Stimulated activated naive CD8-positive, alpha-beta T cell treated with anti-CD3 and anti-CD28 coated beads, Interleukin-15, Interleukin-2, amounts not matched to agents 100 ng/mL and 50 ng/mL, for 24 hours (primary cell): Measurements from ENCODE around the gene RERE.

Source experiments
- H3K27ac Mint-ChIP-seq: one replicate; pipeline ENCODE4 v1.8.0; 2021; ENCODE audit warnings: mild to moderate bottlenecking, mixed read lengths
- H3K27me3 Mint-ChIP-seq: one replicate; pipeline ENCODE4 v1.8.0; 2021; ENCODE audit warnings: mixed read lengths
- H3K36me3 Mint-ChIP-seq: one replicate; pipeline ENCODE4 v1.8.0; 2021; ENCODE audit warnings: low read depth, mixed read lengths
- H3K4me1 Mint-ChIP-seq: one replicate; pipeline ENCODE4 v1.8.0; 2021; ENCODE audit warnings: low read depth, mixed read lengths
- H3K4me3 Mint-ChIP-seq: one replicate; pipeline ENCODE4 v1.8.0; 2021; ENCODE audit warnings: mild to moderate bottlenecking, mixed read lengths
- H3K9me3 Mint-ChIP-seq: one replicate; pipeline ENCODE4 v1.8.0; 2021; ENCODE audit warnings: mixed read lengths

RERE gene

DNA sequence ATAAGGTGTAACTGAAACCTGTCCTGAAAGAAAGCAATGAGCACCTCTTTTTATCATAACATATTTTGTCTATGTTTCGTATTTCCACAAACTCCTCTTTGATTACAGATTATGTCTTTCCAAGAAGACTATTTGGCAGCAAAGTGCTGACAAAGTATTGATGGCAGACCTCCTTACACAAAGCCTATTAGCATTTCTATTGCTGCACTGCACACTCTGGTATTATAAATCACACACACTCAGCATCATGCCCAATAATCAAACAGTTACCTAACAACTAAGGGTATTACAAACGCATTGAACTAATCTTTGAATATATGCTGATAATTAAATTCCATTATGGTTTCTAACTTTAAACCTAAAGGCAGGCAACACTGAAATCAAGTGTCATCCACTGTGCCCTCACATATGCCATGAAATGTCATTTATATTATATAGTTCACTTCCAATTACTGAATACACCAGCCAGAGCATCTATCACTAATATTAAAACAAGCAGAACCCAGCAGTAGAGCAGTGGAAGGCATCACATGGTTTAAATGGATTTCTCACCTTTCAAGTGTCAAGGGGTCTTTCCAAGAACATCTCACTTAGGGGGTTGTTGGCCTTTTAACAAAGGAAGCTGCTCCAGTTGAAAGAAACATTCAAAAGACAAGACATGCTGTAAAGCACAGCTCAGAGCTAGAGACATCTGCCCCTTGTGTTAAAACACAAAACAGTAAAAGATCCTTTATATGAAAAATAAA lies 239.1 kb downstream of the RERE start:
- Mint-ChIP-seq H3K27ac (no peak overlapping the region), H3K4me1 (no peaks in the 10 kb centered on the region), H3K27me3 (no peaks in the 10 kb centered on the region), H3K9me3 (no peaks in the 10 kb centered on the region), H3K4me3 (no peak overlapping the region), H3K36me3 (peaks cover 8% of the 10 kb centered on the region)

DNA sequence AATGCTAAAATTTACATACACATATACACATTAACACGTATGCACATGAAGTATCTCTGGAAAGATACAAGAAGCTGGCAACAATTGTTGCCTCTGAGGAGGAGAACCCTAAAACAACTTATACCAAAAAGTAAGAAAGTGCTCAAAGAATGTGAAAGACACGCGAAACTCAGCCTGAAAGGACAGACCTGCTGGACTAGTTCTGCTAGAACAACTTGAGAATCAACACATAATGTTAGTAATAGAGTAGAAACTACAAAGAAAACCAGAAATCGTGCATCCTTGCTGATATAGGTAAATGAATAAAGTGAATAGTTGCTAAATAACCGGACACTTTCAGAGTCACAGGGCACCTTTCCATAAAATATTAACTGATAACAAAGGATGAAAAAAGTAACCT lies 242.5 kb downstream of the RERE start:
- H3K4me3 Mint-ChIP-seq: no peak overlapping the region
- H3K27ac Mint-ChIP-seq: no peak overlapping the region
- H3K9me3 Mint-ChIP-seq: no peaks in the 10 kb centered on the region
- peaks cover 4% of the 10 kb centered on the region for H3K4me1 Mint-ChIP-seq
- peaks cover 5% of the 10 kb centered on the region for H3K36me3 Mint-ChIP-seq
- H3K27me3 Mint-ChIP-seq: no peaks in the 10 kb centered on the region

DNA sequence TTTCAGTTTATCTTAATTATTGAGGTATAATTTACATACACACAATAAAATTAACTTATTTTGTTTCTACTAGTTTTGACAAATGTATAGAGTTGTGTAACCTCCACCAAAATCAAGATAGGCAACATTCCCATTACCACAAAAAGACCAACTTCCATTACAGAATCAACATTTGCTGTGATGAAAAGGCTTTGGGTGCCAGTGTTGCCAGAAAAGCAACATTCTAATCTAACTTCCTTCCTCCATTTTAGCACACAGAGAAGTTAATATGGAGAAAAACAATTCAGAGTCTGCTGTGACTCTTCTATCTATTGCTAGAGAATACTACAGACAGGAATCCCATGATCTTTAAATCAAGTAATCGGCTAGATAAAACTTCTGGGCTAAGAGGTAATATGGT lies 245.3 kb downstream of the RERE start:
- Mint-ChIP-seq H3K4me3 (no peak overlapping the region), H3K4me1 (peaks cover 4% of the 10 kb centered on the region), H3K27me3 (no peaks in the 10 kb centered on the region), H3K9me3 (no peaks in the 10 kb centered on the region), H3K36me3 (peaks cover under 1% of the 10 kb centered on the region), H3K27ac (no peak overlapping the region)

DNA sequence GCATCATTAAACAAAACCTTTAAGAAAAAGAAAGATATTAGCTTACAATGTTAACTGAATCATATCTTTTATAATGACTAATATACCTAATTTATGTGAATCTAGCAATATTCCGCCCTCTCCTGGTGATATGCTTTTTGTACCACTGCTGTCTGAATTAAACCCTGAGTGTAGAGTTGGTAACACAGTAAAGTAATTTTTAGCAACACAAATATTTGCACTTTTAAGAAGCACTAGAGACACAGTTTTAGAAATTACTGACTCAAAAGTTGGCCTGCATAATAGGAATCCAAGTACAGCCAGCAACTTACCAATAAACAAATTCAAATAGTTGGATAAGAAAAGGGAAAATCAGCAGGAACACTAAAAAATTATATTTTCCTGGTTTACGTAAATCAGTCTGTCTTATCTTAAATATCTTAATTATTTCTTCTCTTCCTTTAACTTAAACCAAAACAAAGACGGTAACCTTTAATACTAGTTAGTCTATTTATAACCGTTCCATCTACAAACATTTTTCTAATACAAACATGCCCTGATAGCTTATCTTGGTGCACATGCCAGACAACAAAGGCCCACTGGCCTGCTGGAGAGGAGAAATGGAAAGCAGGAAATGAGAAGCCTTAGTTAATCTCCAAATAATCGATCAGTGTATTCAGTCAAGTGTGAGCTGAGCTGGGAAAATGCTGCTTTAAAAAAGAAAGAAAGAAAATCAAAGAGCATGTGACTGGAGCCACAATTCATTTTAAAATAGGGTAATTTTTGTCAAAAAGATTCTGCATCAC lies 246.0 kb downstream of the RERE start:
- Mint-ChIP-seq H3K9me3 (no peaks in the 10 kb centered on the region), H3K36me3 (no peaks in the 10 kb centered on the region), H3K27me3 (no peaks in the 10 kb centered on the region), H3K4me1 (peaks cover 4% of the 10 kb centered on the region), H3K4me3 (no peak overlapping the region), H3K27ac (no peak overlapping the region)

DNA sequence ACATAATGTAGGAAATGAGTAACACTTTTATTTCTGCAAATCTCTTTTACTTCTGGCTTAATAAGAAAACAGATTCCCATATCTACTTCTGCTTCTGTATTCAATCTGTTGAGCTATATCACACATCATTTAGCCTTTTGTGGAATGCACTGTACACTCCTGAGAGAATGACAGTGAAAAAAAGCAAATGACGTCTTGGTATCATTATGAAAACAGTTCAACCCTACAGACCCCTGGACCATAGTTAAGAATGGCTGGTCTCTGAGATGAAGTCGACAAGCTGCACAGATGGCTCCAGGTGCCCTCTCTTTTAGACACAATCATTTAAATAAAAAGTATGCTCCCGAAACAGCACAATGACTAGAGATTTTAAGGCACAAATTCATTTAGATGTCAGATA lies 247.0 kb downstream of the RERE start:
- Mint-ChIP-seq H3K27ac (no peak overlapping the region), H3K27me3 (no peaks in the 10 kb centered on the region)

DNA sequence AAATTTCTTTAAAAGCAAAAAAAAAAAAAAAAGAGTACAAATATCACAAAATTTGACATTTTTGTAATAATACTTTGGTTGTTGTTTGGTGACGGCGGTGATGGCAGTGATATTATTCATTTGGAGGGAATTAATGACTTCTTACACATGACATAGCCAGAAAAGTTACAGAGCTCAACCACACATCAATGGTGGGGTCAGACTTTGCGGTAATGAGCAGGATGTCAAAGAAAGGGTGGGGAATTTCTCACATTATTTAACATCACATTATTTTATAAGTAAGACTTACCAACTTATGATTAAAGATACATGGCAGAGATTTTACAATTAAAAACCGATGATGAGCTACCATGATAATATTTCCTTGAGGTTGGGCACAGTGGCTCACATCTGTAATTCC lies 248.2 kb downstream of the RERE start:
- Mint-ChIP-seq H3K27ac (no peak overlapping the region), H3K4me1 (peaks cover 9% of the 10 kb centered on the region)

More for the DNA sequence above, 247.0 kb downstream of the RERE start:
- H3K36me3 Mint-ChIP-seq: no peaks in the 10 kb centered on the region
- H3K9me3 Mint-ChIP-seq: no peaks in the 10 kb centered on the region
- no peak overlapping the region for H3K4me3 Mint-ChIP-seq
- H3K4me1 Mint-ChIP-seq: peaks cover 9% of the 10 kb centered on the region

DNA sequence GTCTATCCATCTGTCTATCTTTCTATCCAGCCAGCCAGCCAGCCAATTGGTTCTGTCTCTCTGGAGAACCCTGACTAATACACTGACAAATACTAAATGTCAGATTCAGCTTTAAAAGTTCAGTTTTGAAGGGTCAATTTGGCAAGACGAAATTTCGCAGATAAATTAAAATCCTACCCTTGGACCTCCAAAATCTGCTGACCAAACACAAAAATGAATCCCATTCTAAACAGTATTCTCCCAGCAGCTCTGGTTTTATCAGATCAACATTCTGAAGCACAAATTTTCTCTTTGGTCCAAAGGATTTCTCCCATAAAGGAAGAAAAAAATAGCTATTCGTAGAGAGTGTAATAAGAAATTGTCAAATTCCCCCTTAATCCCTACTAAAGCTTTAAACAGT lies 248.6 kb downstream of the RERE start:
- H3K27ac Mint-ChIP-seq: no peak overlapping the region

More for the DNA sequence above, 248.2 kb downstream of the RERE start:
- Mint-ChIP-seq H3K36me3 (no peaks in the 10 kb centered on the region), H3K27me3 (no peaks in the 10 kb centered on the region), H3K4me3 (no peak overlapping the region), H3K9me3 (no peaks in the 10 kb centered on the region)

DNA sequence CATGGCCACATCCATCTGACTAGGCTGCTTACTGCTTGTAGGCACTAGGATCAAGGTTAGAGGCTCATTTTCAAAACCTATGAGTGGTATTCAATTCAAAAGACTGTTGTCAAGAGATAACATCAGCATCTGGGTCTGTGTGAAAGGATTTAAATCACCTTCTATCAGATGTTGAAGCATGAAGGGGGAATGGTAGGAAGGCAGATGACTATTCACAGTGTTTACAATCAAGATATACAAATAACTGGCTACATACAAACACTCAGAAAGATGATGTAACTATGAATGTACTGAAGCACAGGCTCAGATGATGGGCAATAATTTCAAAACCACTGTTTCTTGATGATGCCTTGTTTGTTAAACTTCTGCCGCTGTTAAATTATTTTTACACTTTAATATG lies 250.3 kb downstream of the RERE start:
- Mint-ChIP-seq H3K36me3 (no peaks in the 10 kb centered on the region), H3K27me3 (no peaks in the 10 kb centered on the region), H3K9me3 (no peaks in the 10 kb centered on the region), H3K4me3 (no peak overlapping the region), H3K27ac (no peak overlapping the region), H3K4me1 (peaks cover 21% of the 10 kb centered on the region)

More for the DNA sequence above, 248.6 kb downstream of the RERE start:
- no peaks in the 10 kb centered on the region for H3K27me3 Mint-ChIP-seq
- peaks cover 9% of the 10 kb centered on the region for H3K4me1 Mint-ChIP-seq
- no peaks in the 10 kb centered on the region for H3K9me3 Mint-ChIP-seq
- H3K36me3 Mint-ChIP-seq: no peaks in the 10 kb centered on the region
- H3K4me3 Mint-ChIP-seq: no peak overlapping the region

DNA sequence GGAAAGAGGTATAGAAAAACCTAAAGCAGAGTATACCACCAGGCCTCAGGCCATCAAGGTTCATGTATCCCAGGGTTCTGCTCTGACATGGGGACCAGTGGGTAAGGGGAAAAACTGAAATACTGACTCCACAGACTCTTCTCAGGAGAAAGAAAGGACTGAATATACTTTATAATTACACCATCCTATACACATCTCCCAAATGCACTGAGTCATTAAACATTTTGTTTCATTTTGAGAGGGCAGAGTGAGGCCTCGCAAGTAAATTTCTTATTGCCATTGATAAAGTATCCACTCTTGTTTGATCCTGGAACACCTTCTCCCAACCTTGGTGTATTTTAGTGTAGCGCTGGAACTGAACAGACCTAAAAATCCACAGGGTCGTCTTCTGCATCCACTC lies 251.6 kb downstream of the RERE start:
- no peaks in the 10 kb centered on the region for H3K36me3 Mint-ChIP-seq
- no peak overlapping the region for H3K4me3 Mint-ChIP-seq
- no peaks in the 10 kb centered on the region for H3K27me3 Mint-ChIP-seq
- H3K27ac Mint-ChIP-seq: no peak overlapping the region
- H3K4me1 Mint-ChIP-seq: peaks cover 25% of the 10 kb centered on the region
- H3K9me3 Mint-ChIP-seq: no peaks in the 10 kb centered on the region

DNA sequence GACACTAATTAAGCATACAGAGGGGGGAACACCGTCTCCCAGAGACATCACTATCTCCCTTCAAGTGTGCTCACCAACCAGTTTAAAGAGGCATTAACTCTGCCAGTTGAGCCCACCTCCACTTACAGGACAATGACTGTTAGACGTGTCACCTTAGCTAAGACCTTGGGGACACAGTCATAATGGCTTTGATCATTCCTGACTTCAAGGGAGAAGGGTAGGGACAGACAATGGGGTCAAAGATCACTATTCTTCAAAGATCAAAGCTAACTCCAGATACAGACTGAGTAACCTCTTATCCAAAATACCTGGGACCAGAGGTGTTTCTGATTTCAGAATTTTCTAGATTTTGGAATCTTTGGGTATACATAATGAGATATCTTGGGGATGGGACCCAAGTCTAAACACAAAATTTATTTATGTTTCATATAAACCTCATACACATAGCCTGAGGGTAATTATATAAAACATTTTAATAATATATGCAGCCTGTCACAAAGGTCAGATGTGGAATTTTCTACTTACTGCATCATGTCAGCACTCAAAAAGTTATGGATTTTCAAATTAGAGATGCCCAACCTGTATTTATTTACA lies 253.4 kb downstream of the RERE start:
- no peaks in the 10 kb centered on the region for H3K36me3 Mint-ChIP-seq
- no peak overlapping the region for H3K27ac Mint-ChIP-seq
- peaks cover 30% of the 10 kb centered on the region for H3K4me1 Mint-ChIP-seq
- H3K27me3 Mint-ChIP-seq: no peaks in the 10 kb centered on the region
- H3K4me3 Mint-ChIP-seq: no peak overlapping the region
- H3K9me3 Mint-ChIP-seq: no peaks in the 10 kb centered on the region

DNA sequence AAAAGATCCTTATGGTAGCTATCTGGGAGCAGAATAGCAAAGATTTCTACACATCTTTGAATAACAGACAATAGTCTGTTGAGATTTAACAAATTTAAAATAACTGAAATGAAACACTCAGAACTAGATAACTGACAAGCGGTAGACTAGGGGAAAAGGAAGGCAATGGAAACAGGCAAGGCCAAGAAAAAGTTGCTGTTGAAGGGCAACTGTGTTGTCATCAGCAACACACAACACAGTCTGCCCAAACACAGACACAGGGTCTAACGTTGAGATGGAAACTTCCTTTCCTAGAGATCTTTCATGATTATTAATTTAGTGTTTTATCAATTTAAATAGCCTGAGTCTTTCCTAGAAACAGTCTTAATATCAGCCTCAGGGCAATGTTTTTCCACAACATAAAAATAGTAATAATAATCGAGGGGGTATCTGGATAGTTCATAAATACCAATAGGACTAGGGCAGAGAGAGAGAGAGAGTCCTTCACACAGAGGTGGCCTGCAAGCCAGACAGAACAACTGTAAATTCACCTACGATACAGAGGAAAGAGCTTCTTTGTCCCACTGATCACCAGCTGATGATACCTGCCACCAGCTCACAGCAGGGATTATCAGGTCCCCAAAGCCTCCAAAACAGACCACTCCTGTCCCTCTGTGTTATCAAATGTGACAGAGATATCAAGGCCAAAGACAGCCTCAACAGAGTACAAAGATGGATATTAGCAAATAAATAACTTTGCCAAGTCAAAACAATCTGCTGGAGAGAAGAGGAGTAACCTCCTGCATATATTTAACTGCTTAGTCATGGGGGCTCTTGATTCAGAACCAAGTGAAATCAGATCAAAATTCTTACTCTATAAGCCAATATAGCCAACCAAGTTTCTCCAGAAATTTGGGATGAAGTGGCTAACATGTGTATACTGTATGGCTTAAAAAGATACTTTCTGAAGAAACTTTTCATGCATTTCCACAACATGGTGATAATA lies 254.3 kb downstream of the RERE start:
- H3K4me1 Mint-ChIP-seq: peaks cover 30% of the 10 kb centered on the region
- H3K27ac Mint-ChIP-seq: peak overlapping the region; percentile 64
- no peaks in the 10 kb centered on the region for H3K27me3 Mint-ChIP-seq
- H3K9me3 Mint-ChIP-seq: no peaks in the 10 kb centered on the region
- H3K36me3 Mint-ChIP-seq: no peaks in the 10 kb centered on the region
- no peak overlapping the region for H3K4me3 Mint-ChIP-seq

DNA sequence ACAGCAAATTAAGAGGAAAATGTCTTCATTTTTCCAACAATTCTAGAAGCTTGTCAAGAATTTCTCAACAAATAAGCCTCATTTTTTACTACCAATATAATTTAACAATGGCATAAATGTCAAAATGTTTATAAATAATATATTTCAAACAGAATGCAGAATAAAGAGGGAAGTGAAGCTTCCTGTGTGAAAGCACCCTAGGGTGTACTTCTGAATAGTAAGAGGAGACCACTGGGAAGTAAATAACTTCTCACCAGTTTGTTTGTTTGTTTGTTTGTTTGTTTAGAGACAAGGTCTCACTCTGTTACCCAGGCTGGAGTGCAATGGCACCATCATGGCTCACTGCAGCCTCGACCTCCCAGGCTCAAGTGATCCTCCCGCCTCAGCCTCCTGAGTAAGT lies 255.2 kb downstream of the RERE start:
- peaks cover 30% of the 10 kb centered on the region for H3K4me1 Mint-ChIP-seq
- H3K4me3 Mint-ChIP-seq: no peak overlapping the region
- peaks cover 3% of the 10 kb centered on the region for H3K36me3 Mint-ChIP-seq
- no peaks in the 10 kb centered on the region for H3K27me3 Mint-ChIP-seq
- H3K9me3 Mint-ChIP-seq: no peaks in the 10 kb centered on the region
- H3K27ac Mint-ChIP-seq: no peak overlapping the region

DNA sequence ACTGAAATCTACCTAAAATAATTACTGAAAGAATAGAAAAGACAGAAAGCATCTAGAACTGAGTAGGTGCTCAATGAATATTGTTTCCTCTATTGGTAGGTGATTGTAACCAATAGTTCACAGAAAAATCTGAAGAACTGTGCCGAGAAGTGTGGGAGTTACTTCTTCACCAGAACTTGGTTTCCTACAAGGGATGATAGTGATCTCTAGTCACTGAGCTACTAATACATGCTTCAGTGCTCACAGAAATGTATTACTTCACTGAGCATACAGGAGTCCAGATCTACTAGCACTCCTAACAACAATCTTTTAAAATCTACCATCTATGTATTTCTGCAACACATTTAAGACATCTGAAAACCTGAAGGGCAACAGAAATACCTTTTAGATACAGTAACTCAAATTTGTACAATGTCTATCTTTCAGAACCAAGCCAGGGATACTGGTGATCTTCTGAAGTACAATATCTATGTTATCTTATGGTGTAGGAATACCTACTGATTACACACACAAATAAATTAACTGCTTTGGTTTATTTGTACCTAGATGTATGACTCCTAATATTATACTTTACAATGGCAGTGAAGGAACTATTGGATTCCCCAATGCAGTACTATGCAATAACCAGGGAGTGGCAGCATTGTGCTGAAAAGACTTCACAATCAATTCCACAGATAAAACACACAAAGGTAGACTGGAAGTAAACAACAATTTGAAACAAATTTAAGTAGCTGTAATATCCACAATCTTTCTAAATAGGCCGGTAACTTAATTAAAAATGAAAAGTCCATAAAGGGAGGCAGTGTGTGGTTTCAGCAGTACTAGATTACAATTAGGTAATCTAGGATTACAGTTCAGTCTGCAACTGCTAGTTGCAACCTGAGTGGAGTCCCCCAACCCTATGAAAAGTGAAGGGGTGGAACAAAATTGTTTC lies 256.6 kb downstream of the RERE start:
- H3K36me3 Mint-ChIP-seq: peaks cover 13% of the 10 kb centered on the region
- peaks cover 35% of the 10 kb centered on the region for H3K4me1 Mint-ChIP-seq

More for the DNA sequence above, 256.6 kb downstream of the RERE start:
- Mint-ChIP-seq H3K27ac (peak overlapping the region; percentile 64), H3K27me3 (no peaks in the 10 kb centered on the region), H3K9me3 (no peaks in the 10 kb centered on the region), H3K4me3 (no peak overlapping the region)
